Rectal smooth muscle tissue (tissue), 1 donor: Measurements from ENCODE around the gene UNC119B.
"Not testable (repeated sequence)": the region's sequence is repeated elsewhere in the genome, so short reads cannot be mapped to it uniquely, and the experiment has no call there.

Experiments
- H3K27ac ChIP-seq: one replicate; pipeline ENCODE4 v1.7.0; 2013; ENCODE audit warnings: low read depth, low read length, inconsistent platforms
- H3K27me3 ChIP-seq: one replicate; pipeline ENCODE4 v1.7.0; 2013; ENCODE audit warnings: low read length; ENCODE audit not compliant: control insufficient read depth, insufficient read depth
- H3K36me3 ChIP-seq: one replicate; pipeline ENCODE4 v1.7.0; 2013; ENCODE audit warnings: low read length; ENCODE audit not compliant: control insufficient read depth, insufficient read depth
- H3K4me1 ChIP-seq: one replicate; pipeline ENCODE4 v1.7.0; 2013; ENCODE audit warnings: low read length; ENCODE audit not compliant: control insufficient read depth, insufficient read depth
- H3K4me3 ChIP-seq: one replicate; pipeline ENCODE4 v1.7.0; 2013; ENCODE audit warnings: low read length
- H3K9ac ChIP-seq: one replicate; pipeline ENCODE4 v1.7.0; 2013; ENCODE audit warnings: low read length

The UNC119B gene

DNA sequence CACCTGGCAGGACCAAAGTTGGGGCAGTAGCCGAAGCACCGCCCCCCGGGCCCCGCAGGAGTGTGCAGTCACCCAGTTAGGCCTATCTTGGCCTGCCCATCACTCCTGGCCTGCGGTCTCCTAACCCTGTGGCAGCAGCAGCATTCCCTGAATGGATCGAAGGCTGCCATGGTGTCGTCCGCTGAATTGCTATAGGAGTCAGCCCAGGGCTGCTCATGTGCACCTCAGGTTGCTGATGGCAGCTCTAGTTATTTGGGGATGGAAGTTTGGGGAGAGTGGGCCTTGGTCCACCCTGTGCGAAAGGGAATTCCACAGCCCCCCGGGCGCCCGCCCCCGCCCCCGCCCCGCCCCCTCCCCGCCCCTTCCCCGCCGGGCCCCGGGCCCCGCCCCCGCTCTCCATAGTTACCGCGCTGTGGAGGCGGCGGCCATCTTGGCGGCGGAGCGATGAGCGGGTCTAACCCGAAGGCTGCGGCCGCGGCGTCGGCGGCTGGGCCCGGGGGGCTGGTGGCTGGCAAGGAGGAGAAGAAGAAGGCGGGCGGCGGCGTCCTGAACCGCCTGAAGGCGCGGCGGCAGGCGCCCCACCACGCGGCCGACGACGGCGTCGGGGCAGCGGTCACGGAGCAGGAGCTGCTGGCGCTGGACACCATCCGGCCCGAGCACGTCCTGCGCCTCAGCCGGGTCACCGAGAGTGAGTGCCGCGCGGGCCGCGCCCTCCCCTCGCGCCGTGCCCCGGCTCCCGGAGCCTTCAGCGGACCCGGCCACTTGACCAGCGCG is at the start of gene UNC119B:
Gene UNC119B (plus strand): TSS at position 428 of the 774 bp plus-strand sequence. CDS start 17 bp downstream, at position 445.
- peaks cover 5% of the 10 kb centered on the region for H3K36me3 ChIP-seq
- H3K9ac ChIP-seq: no peak within 1 kb of the TSS
- peaks cover 8% of the 10 kb centered on the region for H3K4me1 ChIP-seq
- H3K27me3 ChIP-seq: no peaks in the 10 kb centered on the region
- peak within 1 kb of the TSS; percentile 76 for H3K4me3 ChIP-seq
- H3K27ac ChIP-seq: peak within 1 kb of the TSS; percentile 58

DNA sequence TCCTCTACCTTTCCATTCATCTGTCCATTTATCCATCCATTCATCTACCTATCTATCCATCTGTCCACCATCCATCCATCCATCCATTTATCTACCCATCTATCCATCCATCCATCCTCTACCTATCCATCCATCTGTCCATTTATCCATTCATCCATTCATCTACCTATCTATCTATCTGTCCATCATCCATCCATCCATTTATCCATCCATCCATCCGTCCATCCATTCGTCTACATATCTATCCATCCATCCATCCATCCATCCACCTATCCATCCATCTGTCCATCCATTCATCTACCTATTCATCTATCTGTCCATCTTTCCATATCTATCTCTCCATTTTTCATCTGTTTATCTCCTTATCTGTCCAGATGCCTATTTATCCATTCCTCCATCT is 48.8 kb upstream of the UNC119B start:
- Histone ChIP-seq H3K4me1 (no peaks in the 10 kb centered on the region), H3K36me3 (no peaks in the 10 kb centered on the region), H3K9ac (no peak overlapping the region), H3K27me3 (no peaks in the 10 kb centered on the region), H3K27ac (no peak overlapping the region), H3K4me3 (no peak overlapping the region)

DNA sequence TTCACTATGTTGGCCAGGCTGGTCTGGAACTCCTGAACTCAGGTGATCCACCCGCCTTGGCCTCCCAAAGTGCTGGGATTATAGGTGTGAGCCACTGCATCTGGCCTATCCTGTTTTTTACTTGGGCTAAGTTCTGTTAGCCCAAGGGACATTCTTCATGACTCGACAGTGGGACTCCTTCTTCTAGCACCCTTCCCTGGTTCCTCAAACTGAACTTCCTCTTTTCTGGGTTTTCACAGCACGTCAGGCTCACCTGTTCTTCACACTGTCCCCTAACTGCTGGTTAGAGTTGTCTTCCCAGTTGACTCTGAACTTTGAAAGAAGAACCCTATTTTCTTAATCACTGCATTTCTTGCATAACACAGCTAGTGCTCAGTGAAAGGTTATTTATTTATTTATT is 47.4 kb upstream of the UNC119B start:
- H3K36me3 ChIP-seq: no peaks in the 10 kb centered on the region
- H3K4me1 ChIP-seq: no peaks in the 10 kb centered on the region
- no peak overlapping the region for H3K9ac ChIP-seq
- H3K27me3 ChIP-seq: no peaks in the 10 kb centered on the region
- H3K4me3 ChIP-seq: no peak overlapping the region
- H3K27ac ChIP-seq: no peak overlapping the region

DNA sequence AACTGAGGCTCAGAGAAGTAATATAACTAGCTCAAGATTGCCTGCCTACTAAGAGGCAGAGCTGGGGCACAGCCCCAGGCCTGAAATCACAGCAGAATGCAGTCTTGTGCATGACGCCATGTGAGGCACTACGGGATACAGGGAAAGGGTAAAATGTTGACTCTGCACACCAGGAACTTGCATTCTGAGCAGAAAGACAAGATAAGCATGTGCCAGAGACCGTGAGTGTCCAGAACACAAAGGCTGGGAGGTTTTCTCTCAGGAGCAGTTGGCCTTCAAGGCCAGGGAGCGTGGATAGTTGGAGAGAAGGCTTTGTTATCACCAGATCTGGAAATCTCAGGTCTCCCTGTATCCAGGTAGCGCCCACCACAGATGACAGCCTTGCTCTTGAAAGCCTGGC is 46.5 kb upstream of the UNC119B start:
- Histone ChIP-seq H3K9ac (no peak overlapping the region), H3K4me3 (no peak overlapping the region), H3K27me3 (no peaks in the 10 kb centered on the region), H3K4me1 (no peaks in the 10 kb centered on the region), H3K27ac (no peak overlapping the region), H3K36me3 (no peaks in the 10 kb centered on the region)

GRCh38 chr12:120666571-120667390 is 43.5 kb upstream of the UNC119B start:
- no peaks in the 10 kb centered on the region for H3K27me3 ChIP-seq
- H3K36me3 ChIP-seq: no peaks in the 10 kb centered on the region
- no peaks in the 10 kb centered on the region for H3K4me1 ChIP-seq
- no peak overlapping the region for H3K9ac ChIP-seq
- H3K4me3 ChIP-seq: no peak overlapping the region
- H3K27ac ChIP-seq: no peak overlapping the region

DNA sequence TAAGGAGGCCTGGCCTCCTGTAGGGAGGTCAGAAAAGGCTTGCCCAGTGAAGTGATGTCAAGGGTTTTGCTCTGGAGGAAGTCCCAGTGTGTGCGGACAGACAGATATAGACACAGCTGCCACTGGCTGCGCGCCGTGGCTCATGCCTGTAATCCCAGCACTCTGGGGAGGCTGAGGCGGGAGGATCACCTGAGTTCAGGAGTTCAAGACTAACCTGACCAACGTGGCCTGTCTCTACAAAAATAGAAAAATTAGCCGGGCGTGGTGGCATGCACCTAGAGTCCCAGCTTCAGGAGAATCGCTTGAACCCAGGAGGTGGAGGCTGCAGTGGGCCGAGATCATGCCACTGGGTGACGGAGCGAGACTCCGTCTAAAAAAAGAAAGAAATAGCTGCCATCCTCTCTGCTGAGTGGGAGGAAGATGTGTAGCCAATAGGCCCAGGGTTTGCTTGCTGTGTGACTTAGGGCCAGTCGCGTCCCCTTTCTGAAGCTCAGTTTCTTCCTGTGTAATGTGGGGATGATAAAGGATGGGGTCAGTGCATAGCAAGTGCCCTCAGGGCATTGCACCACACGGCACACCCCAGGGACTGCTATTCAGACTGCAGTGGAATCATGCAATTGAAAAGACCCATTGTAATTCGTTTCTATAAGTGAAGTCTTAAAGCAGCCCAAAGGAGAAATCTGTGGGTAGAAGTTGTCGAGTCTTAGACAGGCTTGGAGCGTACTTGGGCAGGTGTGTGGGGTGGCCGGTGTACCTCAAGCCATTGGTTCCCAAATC is 42.0 kb upstream of the UNC119B start:
- Histone ChIP-seq H3K36me3 (no peaks in the 10 kb centered on the region), H3K27me3 (no peaks in the 10 kb centered on the region), H3K27ac (no peak overlapping the region), H3K4me3 (no peak overlapping the region), H3K4me1 (no peaks in the 10 kb centered on the region), H3K9ac (no peak overlapping the region)

DNA sequence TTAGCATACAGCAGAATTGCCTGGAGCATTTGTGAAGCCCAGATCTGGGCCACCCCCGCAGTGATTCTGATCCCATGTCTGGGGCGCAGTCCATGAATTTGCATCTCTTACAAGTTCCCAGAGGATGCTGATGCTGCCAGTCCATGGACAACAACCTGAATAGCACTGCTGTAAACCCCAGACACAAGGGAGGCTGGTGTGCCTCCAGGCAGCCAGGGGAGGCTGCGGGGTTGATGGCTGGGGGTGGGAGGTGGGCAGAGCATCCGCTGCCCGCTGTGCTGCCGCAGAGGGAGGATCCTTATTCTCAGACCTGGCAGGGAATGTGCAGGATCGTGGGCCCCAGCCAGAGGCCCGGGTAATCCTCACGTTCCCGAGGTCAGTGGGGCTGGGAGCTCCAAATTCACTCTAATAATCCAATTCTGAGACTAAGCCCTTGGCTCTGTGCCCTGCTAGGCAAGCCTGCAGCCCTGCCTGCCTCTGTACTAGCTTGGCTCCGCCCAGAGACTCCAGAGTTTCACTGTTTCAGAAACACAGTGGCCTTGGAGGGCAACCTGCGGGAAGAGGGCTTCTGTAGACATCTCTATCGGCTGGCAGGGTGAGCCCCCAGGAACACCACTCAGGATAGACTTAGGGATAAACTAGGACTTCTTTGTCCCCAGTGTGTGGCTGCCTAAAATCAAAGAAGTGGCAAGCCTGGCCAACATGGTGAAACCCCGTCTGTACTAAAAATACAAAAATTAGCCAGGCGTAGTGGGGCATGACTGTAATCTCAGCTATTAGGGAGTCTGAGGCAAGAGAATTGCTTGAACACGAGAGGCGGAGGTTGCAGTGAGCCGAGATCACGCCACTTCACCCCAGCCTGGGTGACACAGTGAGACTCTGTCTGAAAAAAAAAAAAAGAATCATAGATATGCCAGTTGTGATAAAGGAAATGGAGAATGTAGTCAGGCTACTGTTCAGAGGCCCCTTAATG is 41.1 kb upstream of the UNC119B start:
- Histone ChIP-seq H3K27me3 (no peaks in the 10 kb centered on the region), H3K27ac (no peak overlapping the region), H3K36me3 (no peaks in the 10 kb centered on the region), H3K4me1 (no peaks in the 10 kb centered on the region), H3K4me3 (no peak overlapping the region), H3K9ac (no peak overlapping the region)

DNA sequence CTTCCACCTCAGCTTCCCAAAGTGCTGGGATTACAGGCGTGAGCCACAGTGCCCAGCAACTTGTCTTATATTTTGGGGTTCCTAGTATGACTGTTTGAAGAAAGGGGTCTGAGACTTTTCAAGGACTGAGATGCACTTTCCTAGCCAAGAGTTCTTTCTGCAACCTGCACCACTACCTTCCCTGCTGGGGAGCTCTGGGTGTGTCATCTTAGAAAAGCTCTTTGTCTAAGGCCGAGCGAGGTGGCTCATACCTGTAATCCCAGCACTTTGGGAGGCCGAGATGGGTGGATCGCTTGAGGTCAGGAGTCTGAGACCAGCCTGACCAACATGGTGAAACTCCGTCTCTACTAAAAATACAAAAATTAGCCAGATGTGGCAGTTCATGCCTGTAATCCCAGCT is 40.0 kb upstream of the UNC119B start:
- not testable (repeated sequence) for H3K4me3 ChIP-seq, H3K27me3 ChIP-seq, H3K27ac ChIP-seq, H3K9ac ChIP-seq, H3K36me3 ChIP-seq, H3K4me1 ChIP-seq

DNA sequence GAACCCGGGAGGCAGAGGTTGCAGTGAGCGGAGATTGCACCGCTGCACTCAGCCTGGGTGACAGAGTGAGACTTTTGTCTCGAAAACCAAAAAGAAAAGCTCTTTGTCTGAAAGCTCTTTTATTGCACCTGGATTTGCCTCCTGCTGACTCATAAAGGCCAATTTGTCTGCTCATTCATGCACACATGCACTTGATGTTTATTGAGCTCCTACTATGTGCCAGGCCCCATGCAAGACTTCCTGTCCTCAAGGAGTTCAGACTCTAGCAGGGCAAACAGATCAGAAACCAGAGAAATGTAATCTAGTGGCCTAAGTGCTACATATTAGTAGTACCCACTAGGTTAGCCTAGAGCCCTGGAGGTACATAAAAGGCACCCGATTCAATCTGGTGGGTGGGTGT is 39.6 kb upstream of the UNC119B start:
- H3K4me3 ChIP-seq: no peak overlapping the region
- H3K27me3 ChIP-seq: no peaks in the 10 kb centered on the region
- H3K36me3 ChIP-seq: no peaks in the 10 kb centered on the region
- no peak overlapping the region for H3K9ac ChIP-seq
- no peak overlapping the region for H3K27ac ChIP-seq
- H3K4me1 ChIP-seq: no peaks in the 10 kb centered on the region

GRCh38 chr12:120674097-120674636 is 36.1 kb upstream of the UNC119B start:
- H3K27ac ChIP-seq: no peak overlapping the region
- no peaks in the 10 kb centered on the region for H3K4me1 ChIP-seq
- H3K4me3 ChIP-seq: no peak overlapping the region
- H3K9ac ChIP-seq: no peak overlapping the region
- no peaks in the 10 kb centered on the region for H3K36me3 ChIP-seq
- H3K27me3 ChIP-seq: no peaks in the 10 kb centered on the region

- Histone ChIP-seq H3K9ac (no peak overlapping the region), H3K27ac (no peak overlapping the region), H3K4me1 (no peaks in the 10 kb centered on the region), H3K4me3 (no peak overlapping the region), H3K36me3 (no peaks in the 10 kb centered on the region), H3K27me3 (no peaks in the 10 kb centered on the region)
These were observed 32.3 kb upstream of the UNC119B start for GRCh38 chr12:120677765-120678473.
